Ishikawa (cell line): ENCODE measurements around the gene HELQ.

ENCODE experiments used
- CEBPB ChIP-seq: IDR thresholded peaks from 2 replicates; pipeline ENCODE4 v1.6.1; 2012
- FOXM1 ChIP-seq: IDR thresholded peaks from 2 replicates; pipeline ENCODE4 v1.6.1; 2012; ENCODE audit warnings: low read depth, borderline replicate concordance
- RAD21 ChIP-seq: IDR thresholded peaks from 2 replicates; pipeline ENCODE4 v1.6.1; 2012; ENCODE audit warnings: low read depth
- TAF1 ChIP-seq: IDR thresholded peaks from 2 replicates; pipeline ENCODE4 v1.6.1; 2012; ENCODE audit warnings: low read depth, mild to moderate bottlenecking

DNA sequence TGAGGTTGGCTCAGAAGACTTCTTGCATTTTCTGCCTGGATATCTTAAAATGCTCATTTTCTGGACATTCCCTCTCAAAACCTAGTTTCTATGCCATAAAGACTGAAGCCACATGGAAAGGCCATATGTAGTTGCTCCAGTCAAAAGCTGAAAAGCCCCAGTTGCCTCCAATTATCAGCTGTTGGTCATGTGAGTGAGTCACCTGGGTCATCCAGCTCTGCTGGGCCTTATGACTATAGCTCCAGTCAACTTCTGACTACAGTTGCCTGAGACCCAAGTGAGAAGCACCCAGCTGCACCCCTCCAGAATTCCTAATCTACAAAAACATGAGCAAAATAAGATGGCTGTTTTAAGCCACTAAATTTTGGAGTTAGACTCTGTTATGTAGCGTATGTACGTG is 41.9 kb downstream of the HELQ start:
- no peak for TF ChIP-seq TAF1
- no peak for TF ChIP-seq FOXM1
- TF ChIP-seq CEBPB: no peak
- no peak for TF ChIP-seq RAD21
